GM12892 (cell line): ENCODE measurements around the gene MYO7B.

Experiments used
- POLR2A ChIP-seq: IDR thresholded peaks from 2 replicates; pipeline ENCODE4 v1.6.1; 2011; ENCODE audit warnings: low read depth, low read length, control low read depth
- TAF1 ChIP-seq: IDR thresholded peaks from 2 replicates; pipeline ENCODE4 v1.6.1; 2011; ENCODE audit warnings: low read depth, mild to moderate bottlenecking, control low read depth, low read length, borderline replicate concordance

DNA sequence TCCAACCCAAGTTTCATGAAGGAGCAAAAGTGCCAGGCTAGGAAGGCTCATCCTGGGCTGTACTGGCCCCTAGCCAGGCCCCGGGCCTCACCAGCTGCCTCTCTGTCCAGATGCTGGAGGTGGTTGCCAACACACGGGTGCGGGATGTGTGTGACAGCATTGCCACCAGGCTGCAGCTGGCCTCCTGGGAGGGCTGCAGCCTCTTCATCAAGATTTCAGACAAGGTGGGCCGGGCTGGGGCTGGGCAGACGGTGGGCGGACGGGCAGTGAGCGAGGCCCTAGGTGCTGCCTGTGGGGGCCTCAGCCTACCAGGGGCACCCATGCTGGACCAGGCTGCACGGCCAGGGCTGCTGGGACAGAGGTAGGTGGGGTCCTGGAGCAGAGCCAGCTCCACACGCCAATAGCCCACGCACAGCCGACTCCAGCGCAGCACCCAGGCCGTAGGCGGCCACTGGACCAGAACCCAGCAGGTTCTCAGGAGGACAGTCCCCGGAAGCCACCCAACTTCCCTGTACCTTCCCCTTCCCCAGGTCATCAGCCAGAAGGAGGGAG lies 98.7 kb downstream of the MYO7B start:
- TF ChIP-seq POLR2A (no peak), TAF1 (no peak)
